Activated CD4-positive, alpha-beta T cell treated with anti-CD3 and anti-CD28 coated beads, Interleukin-2, amount 10 ng/mL, durations not matched to agents 24 days and 14 days (primary cell): ENCODE measurements around the gene FARS2. TPM values are rescaled to one million over a fixed set of nuclear protein-coding genes. Genes with fewer than 3 reads are reported as not detected.

Source experiments
- DNase-seq: peaks from one replicate; pipeline ENCODE4 v3.0.0; 2022
- H3K27ac Mint-ChIP-seq: one replicate; pipeline ENCODE4 v1.8.0; 2022; ENCODE audit warnings: mild to moderate bottlenecking, mixed read lengths
- H3K27me3 Mint-ChIP-seq: one replicate; pipeline ENCODE4 v1.8.0; 2022; ENCODE audit warnings: mixed read lengths
- H3K36me3 Mint-ChIP-seq: one replicate; pipeline ENCODE4 v1.8.0; 2022; ENCODE audit warnings: low read depth, mild to moderate bottlenecking, mixed read lengths
- H3K4me1 Mint-ChIP-seq: one replicate; pipeline ENCODE4 v1.8.0; 2021; ENCODE audit warnings: mixed read lengths
- H3K4me3 Mint-ChIP-seq: one replicate; pipeline ENCODE4 v1.8.0; 2022; ENCODE audit warnings: mild to moderate bottlenecking, moderate library complexity, mixed read lengths
- H3K9me3 Mint-ChIP-seq: one replicate; pipeline ENCODE4 v1.8.0; 2021; ENCODE audit warnings: mixed read lengths
- intact Hi-C: fragments of 100-400 bp; cut with micrococcal nuclease; formaldehyde crosslinking; loops from one replicate; pipeline ENCODE4 v1.15.1; 2023
- total RNA-seq: library from RNA; stranded (reverse); gene quantifications from 2 replicates; pipeline ENCODE4 v1.2.3, GENCODE V29; 2022

Gene FARS2
- total RNA-seq, 1 donor from 2014 or later: 24.7 TPM

- no peaks in the 10 kb centered on the region for H3K27me3 Mint-ChIP-seq
- no peaks in the 10 kb centered on the region for H3K36me3 Mint-ChIP-seq
- no peak overlapping the region for H3K4me3 Mint-ChIP-seq
- peaks cover 4% of the 10 kb centered on the region for H3K4me1 Mint-ChIP-seq
- H3K9me3 Mint-ChIP-seq: no peaks in the 10 kb centered on the region
- DNase-seq: no peak
- no peak overlapping the region for H3K27ac Mint-ChIP-seq
- intact Hi-C loops: no loop called here
Measured at GRCh38 chr6:5738211-5738610, 476.9 kb downstream of the FARS2 start.

- intact Hi-C loops: no loop called here
- no peaks in the 10 kb centered on the region for H3K9me3 Mint-ChIP-seq
- no peaks in the 10 kb centered on the region for H3K27me3 Mint-ChIP-seq
- H3K36me3 Mint-ChIP-seq: no peaks in the 10 kb centered on the region
- no peak overlapping the region for H3K4me3 Mint-ChIP-seq
- no peak overlapping the region for H3K27ac Mint-ChIP-seq
- H3K4me1 Mint-ChIP-seq: no peaks in the 10 kb centered on the region
- DNase-seq: no peak
Measured at GRCh38 chr6:5744497-5744896, 483.2 kb downstream of the FARS2 start.

- H3K36me3 Mint-ChIP-seq: no peaks in the 10 kb centered on the region
- H3K27me3 Mint-ChIP-seq: no peaks in the 10 kb centered on the region
- no peaks in the 10 kb centered on the region for H3K9me3 Mint-ChIP-seq
- H3K4me3 Mint-ChIP-seq: no peak overlapping the region
- no peak overlapping the region for H3K27ac Mint-ChIP-seq
- no peaks in the 10 kb centered on the region for H3K4me1 Mint-ChIP-seq
- intact Hi-C loops: no loop called here
- no peak for DNase-seq
Measured at GRCh38 chr6:5745081-5745480, 483.8 kb downstream of the FARS2 start.

GRCh38 chr6:5746053-5746758 is 484.9 kb downstream of the FARS2 start:
- no peaks in the 10 kb centered on the region for H3K27me3 Mint-ChIP-seq
- no peaks in the 10 kb centered on the region for H3K4me1 Mint-ChIP-seq
- DNase-seq: no peak
- H3K36me3 Mint-ChIP-seq: no peaks in the 10 kb centered on the region
- H3K4me3 Mint-ChIP-seq: no peak overlapping the region
- H3K27ac Mint-ChIP-seq: no peak overlapping the region
- no peaks in the 10 kb centered on the region for H3K9me3 Mint-ChIP-seq
- intact Hi-C loops: no loop called here

DNA sequence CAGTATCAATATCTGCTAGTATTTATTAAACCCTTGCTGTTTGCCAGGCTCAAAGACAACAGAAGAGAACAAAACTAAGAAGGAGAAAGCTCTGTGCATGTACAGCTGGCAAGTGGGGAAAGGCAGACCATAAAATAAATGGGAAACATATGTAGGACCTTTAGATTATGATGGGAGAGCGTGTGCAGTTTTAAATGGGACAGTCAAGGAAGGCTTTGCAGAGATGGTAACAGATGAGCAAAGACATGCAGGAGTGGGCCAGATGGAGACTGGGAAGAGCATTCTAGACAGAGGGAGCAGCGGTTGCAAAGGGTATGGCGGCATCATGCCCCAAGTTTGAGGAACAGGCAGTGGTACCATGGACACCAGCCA is 485.4 kb downstream of the FARS2 start:
- H3K27me3 Mint-ChIP-seq: no peaks in the 10 kb centered on the region
- intact Hi-C loops: no loop called here

GRCh38 chr6:5747379-5747778 is 486.1 kb downstream of the FARS2 start:
- no peaks in the 10 kb centered on the region for H3K36me3 Mint-ChIP-seq
- no peaks in the 10 kb centered on the region for H3K27me3 Mint-ChIP-seq
- no peak for DNase-seq
- intact Hi-C loops: no loop called here
- H3K27ac Mint-ChIP-seq: no peak overlapping the region
- no peaks in the 10 kb centered on the region for H3K9me3 Mint-ChIP-seq
- H3K4me3 Mint-ChIP-seq: no peak overlapping the region
- H3K4me1 Mint-ChIP-seq: no peaks in the 10 kb centered on the region

More for the DNA sequence above, 485.4 kb downstream of the FARS2 start:
- Mint-ChIP-seq H3K27ac (no peak overlapping the region), H3K4me3 (no peak overlapping the region), H3K4me1 (no peaks in the 10 kb centered on the region), H3K36me3 (no peaks in the 10 kb centered on the region), H3K9me3 (no peaks in the 10 kb centered on the region)
- no peak for DNase-seq

DNA sequence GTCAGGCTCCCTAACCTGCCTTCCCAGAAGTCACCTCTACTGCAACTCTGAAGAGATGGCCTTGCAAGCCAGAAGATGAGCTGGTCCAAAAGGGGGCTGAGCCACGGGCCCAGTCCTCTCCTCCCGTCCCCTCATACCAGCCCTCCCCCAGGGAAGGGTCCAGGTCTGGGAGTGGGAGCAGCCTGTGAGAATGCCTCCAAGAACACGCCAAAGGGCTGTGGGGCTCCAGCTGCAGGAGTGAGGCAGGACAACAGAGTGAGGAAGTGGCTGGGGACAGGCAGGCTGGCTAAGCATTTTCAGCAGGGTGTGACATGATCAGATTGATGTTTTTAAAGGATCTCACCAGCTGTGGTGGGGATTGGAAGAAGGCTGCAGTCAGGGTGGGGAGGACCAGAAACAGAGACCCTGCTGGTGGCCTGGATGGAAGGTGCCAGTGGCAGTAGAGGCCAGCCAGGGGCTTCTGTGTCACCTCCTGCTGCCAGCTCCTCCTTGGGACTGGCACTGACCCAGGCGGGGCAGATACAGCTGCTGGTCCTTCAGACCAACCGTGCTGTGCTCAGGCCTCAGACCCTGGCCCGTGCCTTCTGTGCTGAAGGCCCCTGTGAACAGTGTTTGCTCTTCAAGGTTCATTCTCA is 487.8 kb downstream of the FARS2 start:
- no peak overlapping the region for H3K4me3 Mint-ChIP-seq
- no peak for DNase-seq
- H3K27me3 Mint-ChIP-seq: no peaks in the 10 kb centered on the region
- intact Hi-C loops: no loop called here
- no peak overlapping the region for H3K27ac Mint-ChIP-seq
- peaks cover 4% of the 10 kb centered on the region for H3K9me3 Mint-ChIP-seq
- H3K36me3 Mint-ChIP-seq: no peaks in the 10 kb centered on the region
- H3K4me1 Mint-ChIP-seq: no peaks in the 10 kb centered on the region

GRCh38 chr6:5749651-5750215 is 488.4 kb downstream of the FARS2 start:
- intact Hi-C loops: no loop called here
- H3K4me3 Mint-ChIP-seq: no peak overlapping the region
- peaks cover 10% of the 10 kb centered on the region for H3K9me3 Mint-ChIP-seq
- H3K4me1 Mint-ChIP-seq: no peaks in the 10 kb centered on the region
- no peaks in the 10 kb centered on the region for H3K27me3 Mint-ChIP-seq
- no peak for DNase-seq
- no peak overlapping the region for H3K27ac Mint-ChIP-seq
- no peaks in the 10 kb centered on the region for H3K36me3 Mint-ChIP-seq

- DNase-seq: no peak
- H3K4me3 Mint-ChIP-seq: no peak overlapping the region
- no peaks in the 10 kb centered on the region for H3K36me3 Mint-ChIP-seq
- H3K9me3 Mint-ChIP-seq: peaks cover 13% of the 10 kb centered on the region
- no peaks in the 10 kb centered on the region for H3K27me3 Mint-ChIP-seq
- no peaks in the 10 kb centered on the region for H3K4me1 Mint-ChIP-seq
- intact Hi-C loops: no loop called here
- H3K27ac Mint-ChIP-seq: no peak overlapping the region
Measured at GRCh38 chr6:5751525-5752390, 490.4 kb downstream of the FARS2 start.

GRCh38 chr6:5752391-5752680 is 491.0 kb downstream of the FARS2 start:
- Mint-ChIP-seq H3K27me3 (no peaks in the 10 kb centered on the region), H3K4me3 (no peak overlapping the region), H3K4me1 (no peaks in the 10 kb centered on the region), H3K27ac (no peak overlapping the region), H3K36me3 (no peaks in the 10 kb centered on the region), H3K9me3 (peaks cover 13% of the 10 kb centered on the region)
- DNase-seq: no peak
- intact Hi-C loops: no loop called here

DNA sequence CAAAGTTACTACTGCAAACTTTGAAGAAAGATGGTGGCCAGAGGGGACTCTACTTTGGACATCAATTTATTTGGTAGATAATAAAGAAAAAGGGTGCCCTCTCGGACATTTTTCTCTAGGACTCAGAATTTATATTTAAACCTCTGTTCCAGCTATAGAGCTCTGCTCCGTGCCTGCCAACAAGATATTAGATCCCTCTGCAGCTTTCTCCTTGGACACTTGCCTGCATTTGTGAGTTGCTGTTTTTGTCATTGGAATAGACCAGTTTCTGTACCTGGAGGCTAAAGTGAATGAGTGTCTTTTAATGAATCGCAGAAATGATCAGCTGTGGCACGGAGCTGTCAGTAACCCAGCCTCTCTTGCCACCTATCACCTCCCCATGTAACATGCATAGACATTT is 491.9 kb downstream of the FARS2 start:
- no peak overlapping the region for H3K27ac Mint-ChIP-seq
- DNase-seq: no peak
- intact Hi-C loops: no loop called here
- H3K4me3 Mint-ChIP-seq: no peak overlapping the region
- peaks cover 13% of the 10 kb centered on the region for H3K9me3 Mint-ChIP-seq
- H3K27me3 Mint-ChIP-seq: no peaks in the 10 kb centered on the region
- no peaks in the 10 kb centered on the region for H3K4me1 Mint-ChIP-seq
- H3K36me3 Mint-ChIP-seq: no peaks in the 10 kb centered on the region

DNA sequence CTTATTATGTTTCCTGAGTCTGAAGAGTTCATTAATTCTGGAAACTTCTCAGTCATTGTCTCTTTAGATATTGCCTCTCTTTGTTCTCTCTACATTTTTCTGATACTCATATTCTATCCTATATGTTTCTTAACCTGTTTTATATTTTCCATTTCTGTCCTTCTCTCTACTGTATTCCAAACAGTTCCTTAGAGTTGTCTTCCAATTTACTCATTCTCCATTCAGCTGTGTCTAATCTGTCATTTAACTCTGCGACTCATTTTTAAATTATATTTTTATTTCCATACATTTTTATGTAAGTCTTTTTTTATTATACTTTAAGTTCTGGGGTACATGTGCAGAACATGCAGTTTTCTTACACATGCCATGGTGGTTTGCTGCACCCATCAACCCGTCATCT is 493.6 kb downstream of the FARS2 start:
- H3K4me3 Mint-ChIP-seq: no peak overlapping the region

DNA sequence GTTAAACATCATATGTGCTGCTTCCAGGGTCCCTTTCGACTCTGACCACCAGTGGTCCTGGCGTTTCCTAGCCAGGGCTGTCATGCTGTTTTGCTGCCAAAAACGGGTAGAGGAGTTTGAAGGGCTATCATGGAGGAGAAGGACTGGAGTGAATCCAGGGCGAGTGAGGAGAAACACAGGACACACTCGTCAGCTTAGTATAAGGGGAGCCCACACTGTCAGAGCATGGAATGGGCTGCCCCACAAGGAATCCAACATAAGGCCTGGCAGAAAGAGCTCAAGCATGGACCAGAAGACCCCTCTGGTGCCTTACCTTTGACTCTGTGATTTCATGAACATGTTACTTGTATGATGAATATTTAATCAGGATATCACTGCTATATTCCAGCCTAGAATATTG is 498.3 kb downstream of the FARS2 start:
- H3K9me3 Mint-ChIP-seq: peaks cover 5% of the 10 kb centered on the region
- no peak overlapping the region for H3K4me3 Mint-ChIP-seq
- intact Hi-C loops: no loop called here

More for the DNA sequence above, 493.6 kb downstream of the FARS2 start:
- H3K4me1 Mint-ChIP-seq: no peaks in the 10 kb centered on the region
- no peak overlapping the region for H3K27ac Mint-ChIP-seq
- intact Hi-C loops: no loop called here
- H3K36me3 Mint-ChIP-seq: no peaks in the 10 kb centered on the region
- peaks cover 13% of the 10 kb centered on the region for H3K9me3 Mint-ChIP-seq
- no peak for DNase-seq
- H3K27me3 Mint-ChIP-seq: no peaks in the 10 kb centered on the region

DNA sequence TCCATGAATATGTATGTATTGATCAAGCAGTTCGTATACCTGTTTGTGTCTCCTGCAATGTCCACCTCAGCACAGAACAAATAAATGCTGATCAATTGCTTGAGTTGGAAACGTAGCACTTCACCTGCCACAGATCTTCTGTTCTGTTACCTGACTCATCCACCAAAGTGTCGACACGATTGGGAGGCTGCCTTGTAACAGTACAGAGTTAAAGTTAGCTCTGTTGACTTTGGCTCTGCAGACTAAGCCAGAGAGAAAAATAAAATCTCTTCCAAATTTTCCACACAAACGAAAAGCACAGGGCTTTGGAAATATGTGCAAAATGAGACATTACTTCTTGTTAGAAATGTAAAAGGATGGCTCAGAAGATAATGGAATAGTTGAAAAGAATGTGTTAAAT is 500.1 kb downstream of the FARS2 start:
- Mint-ChIP-seq H3K36me3 (no peaks in the 10 kb centered on the region), H3K27me3 (no peaks in the 10 kb centered on the region), H3K4me1 (no peaks in the 10 kb centered on the region), H3K4me3 (no peak overlapping the region), H3K9me3 (no peaks in the 10 kb centered on the region), H3K27ac (no peak overlapping the region)
- no peak for DNase-seq
- intact Hi-C loops: no loop called here

More for the DNA sequence above, 498.3 kb downstream of the FARS2 start:
- no peaks in the 10 kb centered on the region for H3K4me1 Mint-ChIP-seq
- no peak overlapping the region for H3K27ac Mint-ChIP-seq
- H3K27me3 Mint-ChIP-seq: no peaks in the 10 kb centered on the region
- no peak for DNase-seq
- H3K36me3 Mint-ChIP-seq: no peaks in the 10 kb centered on the region
